GM19397 (cell line): ENCODE measurements around the gene CA9.

Experiments
- ATAC-seq: cut with Tn5 transposase; IDR thresholded peaks from one replicate; pipeline ENCODE4 v1.9.1; 2021; ENCODE audit warnings: mild to moderate bottlenecking, moderate library complexity; ENCODE audit not compliant: unreplicated experiment

The CA9 gene

DNA sequence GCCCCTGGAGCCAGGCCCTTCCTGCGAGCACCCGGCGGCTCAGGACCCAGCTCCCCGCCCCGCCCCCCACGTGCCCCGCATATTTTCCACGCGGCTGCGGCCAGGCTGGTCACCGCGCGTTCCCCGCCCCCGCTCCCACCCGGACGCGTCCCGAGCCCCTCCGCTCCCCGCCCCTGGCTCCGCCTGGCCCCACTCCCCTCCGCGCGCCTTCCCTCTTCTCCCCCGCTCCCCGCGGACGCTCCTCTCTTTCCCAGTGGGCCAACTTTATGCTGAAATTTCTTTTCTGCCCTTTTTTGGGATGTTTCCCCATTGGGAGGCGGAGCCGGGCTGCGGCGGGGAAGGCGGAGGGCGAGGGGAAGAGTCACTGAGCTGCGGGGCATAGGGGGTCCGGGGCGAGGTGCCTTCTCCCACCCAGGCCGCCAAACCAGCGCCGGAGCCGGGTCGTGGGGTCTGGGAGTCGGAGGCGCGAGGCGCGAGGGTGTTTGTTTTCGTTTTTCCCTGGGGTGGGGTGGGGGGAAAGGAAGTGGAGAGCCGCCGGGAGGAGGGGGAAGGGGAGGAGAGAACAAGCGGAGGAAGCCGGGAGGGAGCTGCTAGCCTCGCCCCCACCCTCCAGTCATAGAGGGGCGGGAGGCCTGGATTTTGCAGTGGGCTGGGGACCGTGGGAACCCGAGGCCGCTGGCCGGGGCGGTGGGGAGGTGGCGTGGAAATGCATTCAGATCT is 17.0 kb downstream of the CA9 start:
- ATAC-seq, result no peak

DNA sequence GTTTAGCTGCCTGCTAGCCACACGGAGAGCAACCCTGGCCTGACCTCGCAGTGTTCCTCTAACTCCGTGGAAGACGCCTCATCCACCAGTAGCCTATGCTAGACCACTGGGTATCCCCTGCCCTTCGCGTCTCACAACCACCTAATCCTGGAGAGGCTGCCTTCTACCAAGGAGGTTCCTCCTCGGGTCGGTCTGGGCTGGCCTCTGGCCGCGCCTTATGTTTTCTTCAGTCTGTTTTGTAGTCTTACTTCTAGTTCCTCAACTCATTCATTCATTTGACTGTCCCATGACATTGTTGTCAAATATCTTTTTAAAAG is 17.6 kb downstream of the CA9 start:
- no peak for ATAC-seq

DNA sequence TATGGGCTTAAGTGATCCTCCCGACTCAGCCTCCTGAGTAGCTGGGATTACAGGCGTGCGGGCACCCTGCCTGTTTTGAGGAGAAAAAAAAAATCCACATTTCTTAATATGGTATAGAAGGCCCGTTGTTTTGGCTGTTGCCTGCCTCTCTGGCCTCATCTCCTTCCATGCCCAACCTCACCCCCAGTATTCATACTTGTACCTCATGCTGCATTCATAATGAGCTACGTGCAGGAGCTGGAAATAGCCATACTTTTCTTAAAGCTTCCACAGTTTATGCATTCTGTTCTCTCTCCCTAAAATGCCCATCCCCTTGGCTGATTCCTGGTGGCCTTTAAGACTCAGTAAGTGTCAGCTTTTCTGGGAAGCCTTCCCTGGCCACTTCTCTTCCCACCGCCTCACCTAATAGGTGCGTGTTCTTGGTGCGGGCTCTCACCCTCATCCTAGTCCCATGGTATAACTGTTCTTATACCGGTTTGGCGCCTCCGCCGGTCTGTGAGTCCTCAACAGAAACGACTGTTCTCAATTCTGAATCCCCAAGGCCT is 18.1 kb downstream of the CA9 start:
- no peak for ATAC-seq

DNA sequence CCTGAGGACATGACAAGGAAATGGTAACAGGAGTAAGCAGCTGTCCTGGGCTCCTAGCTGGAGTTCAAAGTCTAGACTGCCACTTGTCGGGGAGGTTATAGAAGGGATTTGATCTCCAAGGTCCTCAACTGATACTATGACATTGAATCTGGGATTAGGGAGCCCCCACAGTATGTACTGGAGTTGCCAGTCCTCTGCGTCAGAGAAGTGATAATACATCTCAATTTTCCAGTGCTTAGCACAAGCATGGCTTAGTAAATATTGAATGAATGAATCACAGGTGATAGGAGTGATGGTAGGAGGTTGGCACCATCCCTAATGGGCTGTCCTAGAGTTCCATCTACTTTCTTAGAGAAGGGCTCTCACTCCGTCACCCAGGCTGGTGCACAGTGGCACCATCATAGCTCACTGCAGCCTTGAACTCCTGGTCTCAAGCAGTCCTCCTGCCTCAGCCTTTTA is 22.2 kb downstream of the CA9 start:
- ATAC-seq, result no peak

DNA sequence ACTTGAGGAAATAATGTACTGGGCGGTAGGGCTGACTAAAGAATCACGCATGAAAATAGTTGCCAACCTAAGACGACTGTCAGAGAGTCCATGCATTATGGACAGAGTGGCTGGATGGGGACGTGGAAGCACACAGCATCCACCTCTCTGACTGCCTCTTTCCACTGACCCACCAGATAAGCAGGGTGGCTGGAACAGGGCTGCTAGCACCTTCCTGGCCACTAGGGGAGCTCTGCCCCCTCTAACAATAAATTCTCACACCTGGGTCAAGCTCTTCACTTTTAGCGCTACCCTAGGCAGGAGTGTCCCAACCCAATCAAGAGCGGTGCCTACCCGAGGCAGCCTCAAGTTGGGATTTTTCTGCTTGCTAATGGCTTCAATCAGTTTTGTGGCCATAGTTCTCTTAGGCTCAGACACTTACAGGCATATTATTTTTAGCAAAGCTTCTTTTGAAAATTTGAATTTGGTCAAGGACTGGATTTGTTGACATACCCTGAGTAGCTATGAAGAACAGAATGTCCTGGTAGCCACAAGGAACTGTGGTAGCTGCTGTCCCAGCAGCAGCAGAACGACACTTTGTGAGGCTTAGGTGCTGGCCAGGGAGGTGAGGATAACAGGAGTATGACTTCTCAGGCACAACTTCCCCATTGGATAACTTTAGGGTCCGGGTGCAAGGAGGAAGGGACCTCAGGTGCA is 22.9 kb downstream of the CA9 start:
- ATAC-seq, result peak; percentile 74

DNA sequence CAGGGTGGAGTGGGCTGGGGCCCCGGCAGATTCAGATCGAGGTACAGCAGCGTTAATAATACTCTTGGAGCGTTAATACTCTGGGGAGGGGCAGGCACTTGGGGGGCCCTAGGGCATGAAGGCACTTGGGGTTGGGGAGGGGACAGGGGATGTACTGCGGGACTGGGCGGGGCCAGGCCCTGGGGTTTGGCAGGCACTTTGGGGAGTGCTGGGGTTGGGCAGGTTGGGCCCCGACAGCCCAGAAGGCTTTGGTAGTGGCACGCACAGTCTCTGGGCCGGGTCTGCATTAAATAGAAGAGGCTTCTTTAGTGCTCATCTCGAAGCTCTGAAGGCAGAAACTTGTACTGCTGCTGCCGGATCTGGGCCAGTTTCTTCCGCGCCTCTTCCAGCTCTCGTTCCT is 23.8 kb downstream of the CA9 start:
- ATAC-seq, result no peak

DNA sequence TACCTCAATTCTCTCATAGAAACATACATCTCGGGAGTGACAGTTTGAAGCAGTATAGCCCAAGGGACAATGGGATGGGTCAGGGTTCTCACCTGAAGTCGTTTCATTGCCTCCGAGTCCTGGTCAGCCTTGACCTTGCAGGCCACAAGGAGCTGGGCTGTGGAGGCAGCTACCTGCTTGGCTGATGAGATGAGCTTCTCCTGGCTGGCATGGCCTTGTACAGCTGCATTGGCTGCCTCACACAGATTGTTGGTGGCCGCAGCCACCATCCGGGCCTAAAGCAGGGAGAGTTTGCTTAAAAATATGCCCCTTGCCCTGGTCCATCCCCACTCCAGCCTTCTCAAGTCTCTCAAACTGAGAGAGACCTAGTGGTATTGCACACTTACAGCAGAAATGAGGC is 24.5 kb downstream of the CA9 start:
- no peak for ATAC-seq

DNA sequence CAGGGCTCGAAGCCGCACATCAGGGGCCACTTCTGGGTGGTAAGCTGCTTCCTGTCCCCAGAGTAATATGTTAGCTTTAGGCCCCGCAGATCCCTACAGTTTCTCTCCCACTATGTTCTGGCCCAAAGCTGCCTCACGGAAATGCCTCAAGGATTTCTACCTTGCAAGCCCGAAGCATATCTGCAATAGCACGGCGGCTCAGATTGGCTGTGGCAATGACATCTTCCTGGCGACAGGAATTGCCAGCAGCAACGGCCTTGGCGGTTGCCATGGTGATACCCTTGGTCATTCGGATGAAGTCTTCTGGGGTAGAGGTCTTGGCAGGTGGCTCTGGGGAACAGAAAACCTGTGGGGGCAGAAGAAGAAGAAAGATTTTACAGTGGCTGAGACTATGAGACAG is 26.3 kb downstream of the CA9 start:
- no peak for ATAC-seq

DNA sequence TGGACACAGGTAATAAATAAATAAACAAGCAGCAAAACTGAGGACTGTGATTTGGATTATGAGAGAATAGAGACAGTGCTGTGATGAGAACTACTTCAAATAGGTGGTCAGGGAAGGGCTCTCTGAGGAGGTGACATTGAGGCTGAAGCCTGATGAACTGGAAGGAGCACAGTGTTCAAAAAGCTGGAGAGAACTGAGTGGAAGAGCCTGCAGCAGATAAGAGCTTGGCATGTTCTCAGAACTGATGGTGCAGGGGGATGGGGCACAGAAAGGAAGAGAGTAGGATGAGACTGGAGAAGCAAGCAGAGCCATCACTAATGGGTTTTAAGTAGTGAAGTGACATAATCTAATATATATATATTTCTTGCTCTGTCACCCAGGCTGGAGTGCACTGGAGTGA is 27.2 kb downstream of the CA9 start:
- no peak for ATAC-seq

DNA sequence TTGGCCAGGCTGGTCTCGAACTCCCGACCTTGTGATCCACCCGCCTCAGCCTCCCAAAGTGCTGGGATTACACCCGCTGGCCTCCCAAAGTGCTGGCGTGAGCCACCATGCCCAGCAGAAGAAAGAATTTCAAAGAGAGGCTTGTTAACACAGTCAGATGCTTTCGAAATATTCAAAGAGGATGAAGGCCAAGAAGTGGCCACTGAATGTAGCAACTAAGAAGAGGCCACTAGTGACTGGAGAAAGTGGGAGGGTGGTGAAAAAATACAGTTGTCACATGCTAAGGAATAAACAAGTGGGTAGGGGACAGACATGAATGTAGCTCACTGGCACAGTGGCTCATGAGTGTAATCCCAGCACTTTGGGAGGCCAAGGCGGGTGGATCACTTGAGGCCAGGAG is 29.0 kb downstream of the CA9 start:
- ATAC-seq, result no peak

DNA sequence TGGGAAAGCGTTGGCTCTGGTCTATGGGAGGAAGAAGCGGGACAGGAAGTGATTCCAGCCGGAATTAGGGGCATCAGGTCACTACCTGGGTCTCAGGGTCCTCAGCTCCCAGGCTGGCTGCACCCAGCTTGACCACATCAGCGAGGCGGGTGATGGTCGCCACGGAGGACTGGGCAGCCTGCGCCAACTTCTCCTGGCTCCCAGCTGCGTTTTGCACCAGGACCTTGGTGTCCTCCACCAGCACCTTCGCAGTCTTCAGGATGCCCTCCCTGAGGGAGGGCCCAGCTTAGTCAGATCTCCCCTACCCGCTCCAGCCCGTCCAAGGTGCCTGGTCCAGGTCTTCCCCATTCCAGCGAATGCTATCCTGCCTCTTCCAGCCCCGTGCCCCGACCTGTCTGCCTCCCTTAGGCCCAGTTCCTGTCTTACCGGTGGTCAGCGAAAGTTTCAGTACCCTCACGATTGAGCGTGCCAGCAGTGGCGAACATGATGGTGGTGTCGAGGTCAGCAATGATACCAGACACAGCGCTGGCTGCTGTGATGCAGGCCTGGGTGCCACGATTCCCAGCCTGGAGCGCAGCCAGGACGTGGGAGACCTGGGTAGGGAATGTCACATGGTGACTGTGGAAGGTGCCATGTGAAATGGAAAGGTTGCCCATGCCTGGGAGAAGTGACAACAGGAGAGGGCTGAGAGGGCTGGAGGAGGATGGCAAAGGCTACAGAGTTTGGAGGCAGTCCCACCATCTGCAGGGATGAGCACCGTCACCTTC is 30.4 kb downstream of the CA9 start:
- ATAC-seq, result no peak

DNA sequence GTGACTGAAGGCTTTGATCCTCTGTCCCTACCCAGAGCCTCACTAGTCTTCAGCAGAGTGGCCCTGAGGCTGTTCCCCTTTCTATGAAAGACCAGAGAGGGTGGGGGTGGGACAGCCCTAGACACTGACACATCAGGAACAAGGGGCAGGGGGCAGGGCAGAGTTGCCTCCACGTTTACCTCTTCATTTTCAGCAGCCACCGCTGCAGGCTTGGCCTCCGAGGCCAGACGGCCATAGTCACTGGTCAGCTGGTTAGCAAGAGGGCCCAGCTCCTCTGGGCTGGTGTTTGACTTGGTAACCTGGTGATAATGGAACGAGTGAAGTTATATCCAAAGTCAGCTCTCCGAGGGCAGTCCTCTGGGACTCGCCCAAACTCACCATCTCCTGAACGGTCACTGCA is 31.6 kb downstream of the CA9 start:
- ATAC-seq, result no peak

DNA sequence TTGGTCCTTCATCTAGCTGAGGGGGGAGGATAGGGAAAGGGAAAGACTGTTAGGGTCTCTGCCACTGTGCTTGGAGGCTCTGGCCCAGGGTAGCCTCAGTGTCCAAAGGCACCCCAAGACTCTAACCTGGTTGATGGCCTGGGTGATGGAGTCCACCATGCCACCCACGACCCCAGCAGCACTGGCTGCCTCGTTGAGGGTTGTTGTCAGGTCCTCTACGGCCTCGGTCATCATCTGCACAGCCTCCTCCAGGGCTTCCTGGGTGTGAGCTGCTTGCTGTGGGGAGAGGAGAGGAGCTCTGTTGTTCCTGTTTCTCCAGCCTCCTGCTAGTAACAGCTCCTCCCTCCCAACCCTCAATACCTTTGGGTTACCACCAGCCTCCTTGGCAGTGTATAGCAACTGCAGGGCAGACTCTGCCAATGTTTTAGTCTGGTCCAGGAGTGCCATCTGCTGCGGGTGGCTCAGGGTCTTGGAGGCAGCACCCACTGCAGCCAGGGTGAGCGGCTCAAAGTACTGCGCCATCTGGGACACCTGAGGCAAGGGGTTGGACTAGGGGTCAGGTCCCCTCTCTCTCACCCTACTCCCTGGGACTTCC is 32.2 kb downstream of the CA9 start:
- no peak for ATAC-seq

DNA sequence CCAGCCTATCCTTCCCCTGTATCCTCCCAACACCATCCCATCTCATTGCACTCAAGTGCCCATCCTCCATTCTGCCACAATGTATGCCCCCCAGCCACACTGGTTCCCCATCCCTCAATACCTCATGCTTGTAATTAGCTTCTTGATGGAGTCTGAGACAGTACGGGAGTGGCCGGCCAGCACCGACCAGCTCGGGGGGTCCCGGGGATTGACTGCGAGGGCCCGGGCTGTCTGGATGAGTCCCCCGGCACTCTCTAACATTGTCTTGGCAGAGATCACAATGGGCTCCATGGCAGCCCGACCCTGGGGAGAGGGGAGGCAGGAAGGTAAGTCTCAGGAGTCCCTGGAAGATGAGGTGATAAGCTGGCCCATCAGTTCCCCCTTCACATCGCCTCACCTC is 33.2 kb downstream of the CA9 start:
- ATAC-seq, result no peak

DNA sequence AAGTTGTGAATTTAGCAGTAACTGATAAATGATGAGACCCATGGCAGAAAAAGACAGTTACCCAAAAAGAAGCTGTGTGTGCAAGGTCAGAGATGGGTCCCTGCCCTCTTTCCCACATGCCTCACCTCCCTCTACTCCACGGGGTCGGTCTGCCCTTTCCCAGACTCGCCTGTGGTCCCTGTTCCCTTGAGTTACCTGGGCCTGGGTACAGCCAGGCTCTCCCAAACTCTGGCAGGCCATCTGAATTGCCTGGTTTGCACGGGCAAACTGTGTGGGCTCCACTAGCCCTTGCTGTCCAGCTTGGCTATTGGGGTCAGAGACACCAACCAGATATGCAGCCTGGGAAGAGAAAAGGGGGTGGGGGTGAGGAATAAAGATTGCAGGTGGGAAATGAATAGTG is 34.4 kb downstream of the CA9 start:
- ATAC-seq, result no peak

DNA sequence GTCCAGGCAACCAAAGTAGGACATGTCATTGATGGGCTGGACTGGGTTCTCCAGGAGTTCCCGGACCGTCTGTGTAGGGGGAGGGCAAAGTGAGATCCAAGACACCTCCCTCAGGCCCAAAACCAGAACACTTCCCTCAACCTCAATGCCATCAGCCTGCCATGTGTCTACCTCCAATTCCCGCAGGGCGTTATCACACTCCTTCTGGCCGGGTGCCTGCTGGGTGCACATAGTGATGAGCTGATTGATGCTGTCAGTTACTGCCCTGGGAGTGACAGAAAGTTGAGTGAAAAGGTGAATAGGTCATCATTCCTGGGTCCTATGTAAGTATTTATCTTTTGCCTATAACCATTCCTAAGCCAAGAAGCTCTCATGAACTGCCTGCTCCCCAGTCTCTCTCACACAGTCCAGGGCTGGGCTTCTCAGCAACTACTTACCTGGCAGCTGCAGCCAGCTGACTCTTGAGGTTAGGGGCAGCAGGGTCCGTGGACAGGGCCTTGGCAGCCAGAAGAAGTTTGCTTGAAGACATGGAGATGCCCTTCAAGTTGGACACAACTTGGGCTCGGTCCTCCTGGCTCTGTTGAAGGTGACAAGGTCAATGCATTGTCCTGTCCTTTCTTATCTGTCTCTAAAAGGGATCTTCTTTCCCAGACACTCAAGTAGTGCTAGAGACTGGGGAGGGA is 37.2 kb downstream of the CA9 start:
- no peak for ATAC-seq

DNA sequence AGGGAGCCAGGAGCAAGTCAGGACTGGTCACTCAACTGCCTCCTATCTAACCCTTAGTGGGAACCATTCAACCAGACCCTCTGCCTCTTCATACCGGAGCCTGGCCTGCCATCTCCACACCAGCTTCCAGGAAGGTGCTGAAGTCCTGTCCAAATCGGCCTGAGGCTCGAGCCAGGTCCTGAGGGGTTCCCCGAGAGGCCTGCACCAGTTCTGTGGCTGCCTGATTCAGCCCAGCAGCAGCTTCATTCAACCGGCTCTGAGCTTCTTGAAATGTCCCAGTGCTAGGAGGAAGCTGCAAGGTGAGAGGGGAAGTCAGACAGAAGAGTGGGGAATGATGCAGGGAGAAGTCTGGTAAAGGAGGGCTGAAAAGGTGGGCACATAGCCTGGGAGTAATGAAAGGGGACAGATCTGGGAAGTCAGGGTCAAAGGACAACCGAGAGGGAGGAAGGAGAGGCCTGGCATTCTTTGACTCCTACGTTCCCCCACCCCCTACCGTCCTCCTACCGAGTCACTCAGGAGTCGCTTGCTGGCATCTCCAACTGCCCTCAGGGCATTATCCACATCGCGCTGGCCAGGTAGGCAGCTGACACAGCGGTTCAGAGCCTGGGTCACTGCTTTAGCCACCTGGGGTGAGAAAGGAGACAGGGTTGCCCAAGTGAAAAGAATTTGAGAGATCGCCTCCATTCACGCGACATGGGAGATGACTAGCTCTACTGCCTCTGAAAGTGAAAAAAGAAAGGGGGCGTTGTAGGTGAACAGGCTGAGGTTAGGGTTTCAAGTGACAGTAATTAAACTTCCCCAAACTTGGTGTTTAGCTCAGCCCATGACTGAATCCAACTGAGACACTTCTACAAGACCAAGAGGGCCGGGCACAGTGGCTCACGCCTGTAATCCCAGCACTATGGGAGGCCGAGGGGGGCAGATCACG is 38.0 kb downstream of the CA9 start:
- no peak for ATAC-seq

DNA sequence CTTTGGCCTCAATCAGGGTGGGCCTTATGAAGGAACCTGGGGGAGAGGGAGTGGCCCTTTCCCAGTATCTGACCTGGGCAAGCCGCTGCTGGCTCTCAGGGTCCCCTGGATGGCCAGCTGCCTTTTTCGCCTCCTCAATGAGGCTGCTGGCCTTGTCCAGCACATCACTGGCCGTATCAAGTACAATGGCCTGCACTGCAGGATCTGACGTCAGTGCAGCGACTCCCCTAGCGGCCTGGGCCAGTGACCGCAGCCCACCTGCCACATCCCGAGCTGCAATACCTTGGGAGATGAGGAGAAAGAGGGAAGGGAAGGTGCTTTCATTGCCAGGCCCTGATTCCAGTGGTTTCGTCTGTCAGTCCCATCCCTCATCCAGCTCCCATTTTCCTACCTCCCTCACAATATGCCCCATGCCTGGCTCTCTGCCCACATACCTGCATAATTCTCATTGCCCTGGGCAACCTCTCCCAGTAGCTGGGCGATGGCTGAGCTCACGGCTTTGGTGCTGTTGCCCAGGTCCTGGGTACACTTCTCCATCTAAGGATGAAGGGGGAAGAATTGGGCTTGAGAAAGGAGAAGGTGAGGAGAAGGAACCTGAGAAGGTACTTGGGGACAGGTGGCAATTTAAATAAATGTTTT is 39.2 kb downstream of the CA9 start:
- no peak for ATAC-seq

DNA sequence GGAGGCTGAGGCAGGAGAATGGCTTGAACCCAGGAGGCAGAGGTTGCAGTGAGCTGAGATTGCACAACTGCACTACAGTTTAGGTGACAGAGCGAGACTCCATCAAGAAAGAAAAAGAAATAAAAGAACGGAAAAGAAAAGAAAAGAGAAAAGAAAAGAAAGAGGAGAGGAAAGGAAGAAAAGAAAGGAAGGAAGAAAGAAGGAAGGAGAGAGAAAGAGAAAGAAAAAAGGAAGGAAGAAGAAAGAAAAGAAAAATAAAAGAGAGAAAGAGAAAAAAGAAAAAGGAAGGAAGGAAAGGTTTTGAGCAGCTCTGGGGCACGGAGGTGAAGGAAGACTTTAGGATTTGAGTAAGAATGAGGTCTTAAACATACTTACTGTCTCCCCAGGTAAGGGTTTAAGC is 39.9 kb downstream of the CA9 start:
- ATAC-seq, result no peak
